SU-DHL-6 (cell line): ENCODE results near the gene HAUS5.

Experiments used
- CTCF ChIP-seq: fragments of 200-600 bp; sonication (generic); IDR thresholded peaks from one replicate; pipeline ENCODE4 v1.5.1; 2017; ENCODE audit warnings: antibody characterized with exemption, mild to moderate bottlenecking, low read length, moderate library complexity; ENCODE audit not compliant: insufficient read depth, poor library complexity, severe bottlenecking
- EZH2phosphoT487 ChIP-seq: fragments of 200-600 bp; sonication (generic), shearing (Covaris generic); conservative IDR thresholded peaks from 2 replicates; pipeline ENCODE4 v1.6.1; 2018; ENCODE audit warnings: mild to moderate bottlenecking, antibody characterized with exemption, low read length, moderate library complexity, mixed read lengths

- TF ChIP-seq CTCF: no peak
- TF ChIP-seq EZH2phosphoT487: no peak
These were observed 16.6 kb upstream of the HAUS5 start for GRCh38 chr19:35595928-35596327.
